Stomach (tissue), 4 donors: ENCODE data around the gene SVIL.

Experiments
- EP300 ChIP-seq: sonication (generic); formaldehyde crosslinking; IDR thresholded peaks from one replicate; pipeline ENCODE4 v1.6.1; 2017; ENCODE audit warnings: antibody characterized with exemption
- POLR2A ChIP-seq, 4 donors: fragments of 450-650 bp; IDR thresholded peaks; one replicate each; pipeline ENCODE4 v1.6.1; 2016; ENCODE audit warnings: antibody characterized with exemption in 4 of 4, control low read depth in 2 of 4, mild to moderate bottlenecking in 1 of 4, moderate library complexity in 1 of 4
- POLR2AphosphoS5 ChIP-seq, 3 donors: sonication (generic); formaldehyde crosslinking; IDR thresholded peaks; one replicate each; pipeline ENCODE4 v1.6.1; 2016; ENCODE audit warnings: antibody characterized with exemption in 3 of 3
- TF ChIP-seq, protein P1 (sequence below), 7 experiments: fragments of 450-650 bp in 4 of 7; fragments of 200-600 bp in 3 of 7; sonication (generic) in 3 of 7; IDR thresholded peaks; one replicate each; pipeline ENCODE4 v1.5.1; 2016 to 2019; ENCODE audit warnings: antibody characterized with exemption in 7 of 7, control low read depth in 2 of 7, mild to moderate bottlenecking in 1 of 7

DNA sequence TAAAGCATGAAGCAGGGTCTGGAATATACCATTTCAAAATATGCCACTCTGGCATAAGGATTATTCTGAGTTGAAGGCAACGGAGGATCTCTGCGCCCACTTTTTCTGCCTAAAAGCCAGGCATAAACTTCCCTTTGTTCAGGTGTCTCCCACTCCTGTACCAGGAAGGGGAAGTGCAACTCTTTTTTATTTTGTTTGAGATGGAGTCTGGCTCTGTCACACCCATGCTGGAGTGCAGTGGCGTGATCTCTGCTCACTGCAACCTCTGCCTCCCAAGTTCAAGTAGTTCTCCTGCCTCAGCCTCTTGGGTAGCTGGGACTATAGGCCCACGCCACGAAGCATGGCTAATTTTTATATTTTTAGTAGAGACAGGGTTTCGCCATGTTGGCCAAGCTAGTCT lies 18.2 kb downstream of the SVIL start:
- TF ChIP-seq, protein P1, sequence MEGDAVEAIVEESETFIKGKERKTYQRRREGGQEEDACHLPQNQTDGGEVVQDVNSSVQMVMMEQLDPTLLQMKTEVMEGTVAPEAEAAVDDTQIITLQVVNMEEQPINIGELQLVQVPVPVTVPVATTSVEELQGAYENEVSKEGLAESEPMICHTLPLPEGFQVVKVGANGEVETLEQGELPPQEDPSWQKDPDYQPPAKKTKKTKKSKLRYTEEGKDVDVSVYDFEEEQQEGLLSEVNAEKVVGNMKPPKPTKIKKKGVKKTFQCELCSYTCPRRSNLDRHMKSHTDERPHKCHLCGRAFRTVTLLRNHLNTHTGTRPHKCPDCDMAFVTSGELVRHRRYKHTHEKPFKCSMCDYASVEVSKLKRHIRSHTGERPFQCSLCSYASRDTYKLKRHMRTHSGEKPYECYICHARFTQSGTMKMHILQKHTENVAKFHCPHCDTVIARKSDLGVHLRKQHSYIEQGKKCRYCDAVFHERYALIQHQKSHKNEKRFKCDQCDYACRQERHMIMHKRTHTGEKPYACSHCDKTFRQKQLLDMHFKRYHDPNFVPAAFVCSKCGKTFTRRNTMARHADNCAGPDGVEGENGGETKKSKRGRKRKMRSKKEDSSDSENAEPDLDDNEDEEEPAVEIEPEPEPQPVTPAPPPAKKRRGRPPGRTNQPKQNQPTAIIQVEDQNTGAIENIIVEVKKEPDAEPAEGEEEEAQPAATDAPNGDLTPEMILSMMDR (IDR thresholded peaks at IDR 0.05): no peak
- TF ChIP-seq POLR2A (IDR thresholded peaks at IDR 0.05) (no peak), POLR2AphosphoS5 (IDR thresholded peaks at IDR 0.05) (no peak), EP300 (no peak)
